Limb (tissue), 2 donors: ENCODE results near the gene SERPINA4.

Experiments
- DNase-seq, 2 donors: peaks; one replicate each; pipeline ENCODE4 v3.0.0-alpha.2; 2016; ENCODE audit errors: extremely low spot score in 2 of 2

Gene SERPINA4, protein sequence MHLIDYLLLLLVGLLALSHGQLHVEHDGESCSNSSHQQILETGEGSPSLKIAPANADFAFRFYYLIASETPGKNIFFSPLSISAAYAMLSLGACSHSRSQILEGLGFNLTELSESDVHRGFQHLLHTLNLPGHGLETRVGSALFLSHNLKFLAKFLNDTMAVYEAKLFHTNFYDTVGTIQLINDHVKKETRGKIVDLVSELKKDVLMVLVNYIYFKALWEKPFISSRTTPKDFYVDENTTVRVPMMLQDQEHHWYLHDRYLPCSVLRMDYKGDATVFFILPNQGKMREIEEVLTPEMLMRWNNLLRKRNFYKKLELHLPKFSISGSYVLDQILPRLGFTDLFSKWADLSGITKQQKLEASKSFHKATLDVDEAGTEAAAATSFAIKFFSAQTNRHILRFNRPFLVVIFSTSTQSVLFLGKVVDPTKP

DNA sequence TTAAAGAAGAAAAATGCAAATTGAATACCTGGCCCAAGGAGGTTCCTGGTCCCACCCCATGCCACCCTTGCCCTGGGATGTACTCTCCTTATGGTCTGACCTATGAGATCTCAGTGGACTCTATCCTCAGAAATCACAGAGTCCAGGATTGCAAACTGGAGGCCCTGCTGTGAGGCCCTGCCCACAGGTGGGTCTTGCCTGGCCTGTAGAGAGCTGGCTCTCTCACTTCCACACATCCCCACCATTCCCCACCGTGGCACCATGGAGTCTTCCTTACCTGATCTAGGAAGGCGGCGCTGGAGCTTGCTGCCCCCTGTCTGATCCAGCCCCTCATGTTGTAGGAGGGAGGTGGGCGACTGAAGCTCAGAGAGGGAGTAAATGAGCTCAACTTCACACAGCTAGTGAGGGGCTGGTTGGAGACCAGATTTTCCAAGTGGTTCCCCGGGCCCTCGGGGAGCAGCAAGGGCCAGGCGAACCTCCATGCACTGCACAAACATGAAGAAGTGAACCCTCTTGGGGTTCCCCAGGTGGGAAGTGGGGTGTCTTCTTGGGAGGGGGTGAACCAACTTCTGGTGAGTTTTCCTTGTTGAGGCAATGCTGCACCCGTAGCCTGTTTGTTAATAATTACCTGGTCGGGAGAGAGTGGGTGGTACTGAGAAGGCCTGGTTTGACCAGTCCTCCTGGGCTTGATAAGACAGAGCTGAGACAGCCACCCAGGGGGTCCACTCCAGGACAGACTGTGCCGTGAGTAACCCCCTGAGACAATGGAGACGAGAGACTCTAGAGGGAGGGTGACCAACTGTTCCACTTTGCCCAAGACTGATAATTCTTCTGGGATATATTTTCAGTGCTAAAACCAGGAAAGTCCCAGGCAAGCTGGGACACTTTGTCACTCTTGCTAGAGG is at the start of gene SERPINA4:
Gene SERPINA4, plus strand, starts transcription at position 692 of the 905 bp plus-strand sequence. CDS start 2,041 bp downstream, outside the sequence.
- no peak for DNase-seq

DNA sequence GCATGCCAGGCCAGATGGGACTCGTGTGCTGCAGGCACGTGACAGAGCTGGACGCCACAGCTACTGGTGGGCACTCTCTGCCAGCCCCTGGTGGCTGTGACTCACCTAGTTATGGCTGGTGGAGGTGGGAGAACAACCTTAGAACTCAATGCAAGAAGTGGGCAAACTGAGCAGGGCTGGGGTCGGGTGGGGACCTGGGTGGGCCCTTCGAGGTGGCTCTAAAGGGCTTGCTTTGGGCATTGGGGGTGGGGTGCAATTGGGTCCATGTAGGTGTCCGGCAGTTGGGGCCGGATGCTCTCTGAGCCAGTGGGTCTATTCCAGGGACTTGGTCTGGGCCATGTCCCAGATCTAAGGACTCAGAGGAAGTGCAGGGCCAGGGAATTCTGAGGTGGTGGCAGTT is 46.9 kb upstream of the SERPINA4 start:
- DNase-seq: no peak

DNA sequence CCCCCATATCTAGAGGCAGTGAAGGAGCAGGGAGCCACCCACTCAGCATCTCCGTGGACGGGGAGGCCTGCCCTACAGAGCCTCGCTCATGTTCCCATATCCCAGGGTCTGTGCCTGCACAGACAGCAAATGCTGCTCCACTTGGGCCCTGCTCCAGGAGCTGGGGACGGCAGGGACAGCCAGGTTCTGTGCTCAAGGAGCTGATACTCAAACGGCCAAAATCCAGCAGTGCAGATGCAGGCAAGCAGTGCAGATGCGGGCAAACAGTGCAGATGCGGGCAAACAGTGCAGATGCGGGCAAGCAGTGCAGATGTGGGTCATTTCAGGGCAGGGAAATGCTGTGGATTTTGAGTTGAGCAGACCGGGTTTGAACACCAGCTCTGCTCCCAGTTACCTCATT is 45.8 kb upstream of the SERPINA4 start:
- no peak for DNase-seq

DNA sequence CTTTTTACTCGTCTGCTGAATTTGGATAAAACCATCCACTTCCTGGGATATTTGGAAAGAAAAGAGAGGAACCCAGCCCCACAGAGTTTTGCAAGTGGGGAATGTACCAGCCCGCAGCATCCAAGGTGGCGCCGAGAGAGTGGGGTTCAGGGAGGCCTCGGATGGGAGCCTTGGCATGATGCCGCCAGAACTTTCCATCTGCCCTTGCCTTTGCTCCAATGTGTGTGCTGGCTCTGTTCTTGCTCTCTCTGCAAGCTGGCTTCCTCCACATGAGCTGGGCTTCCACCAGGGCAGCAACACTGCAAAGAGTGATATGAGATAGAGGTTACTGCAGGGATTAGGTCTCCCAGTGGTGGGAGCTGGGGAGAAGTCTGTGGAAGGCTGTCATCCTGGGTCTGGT is 45.4 kb upstream of the SERPINA4 start:
- no peak for DNase-seq

DNA sequence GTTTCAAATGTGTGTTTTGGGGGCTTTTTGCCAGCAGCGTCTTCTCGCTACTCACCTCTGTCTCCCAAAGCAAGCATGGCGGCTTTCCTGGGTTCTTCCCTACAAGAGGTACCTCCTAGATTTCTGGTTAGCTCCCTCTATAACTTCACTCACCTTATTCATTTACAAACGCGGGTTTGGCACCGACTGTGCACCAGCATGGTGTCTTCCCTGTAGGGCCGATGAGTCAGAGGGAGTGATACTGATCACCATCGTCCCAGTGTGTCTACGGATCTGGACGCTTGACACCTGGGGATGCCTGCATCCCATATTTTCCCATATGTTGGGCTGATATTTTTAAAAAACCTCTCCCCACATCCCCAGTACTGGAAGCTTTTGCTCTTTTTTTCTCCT is 44.0 kb upstream of the SERPINA4 start:
- no peak for DNase-seq

DNA sequence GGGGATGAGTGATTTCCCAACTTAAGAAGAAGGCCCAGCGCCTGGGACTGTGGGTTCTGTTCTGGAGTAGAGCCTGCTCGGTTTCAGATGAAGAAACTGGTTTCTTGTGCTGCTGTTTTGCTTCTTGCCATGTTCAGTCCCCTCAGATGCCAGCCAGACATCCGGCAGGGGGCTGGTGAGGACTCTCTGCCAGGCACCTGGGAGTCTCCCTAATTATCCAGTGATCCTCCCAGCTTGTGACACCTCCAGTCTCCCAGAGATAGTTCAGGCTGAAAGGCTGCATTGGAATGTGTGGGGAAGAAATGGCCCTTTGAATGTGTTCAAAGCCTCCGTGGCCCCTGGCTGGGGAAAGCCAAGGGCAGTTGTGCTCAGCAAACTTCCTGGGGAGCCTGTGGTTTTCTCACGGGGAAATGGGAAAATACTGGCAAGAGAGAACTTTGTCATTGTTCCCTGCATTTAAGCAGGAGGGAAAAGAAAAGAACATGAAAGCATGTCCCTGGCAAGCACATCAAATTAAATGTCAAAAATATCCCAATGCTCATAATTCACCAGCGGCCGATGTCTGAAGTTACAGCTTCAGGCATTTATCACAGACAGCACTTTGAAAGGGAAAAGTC is 43.5 kb upstream of the SERPINA4 start:
- no peak for DNase-seq

- no peak for DNase-seq
Measured at GRCh38 chr14:94521375-94522114, 39.7 kb upstream of the SERPINA4 start.

DNA sequence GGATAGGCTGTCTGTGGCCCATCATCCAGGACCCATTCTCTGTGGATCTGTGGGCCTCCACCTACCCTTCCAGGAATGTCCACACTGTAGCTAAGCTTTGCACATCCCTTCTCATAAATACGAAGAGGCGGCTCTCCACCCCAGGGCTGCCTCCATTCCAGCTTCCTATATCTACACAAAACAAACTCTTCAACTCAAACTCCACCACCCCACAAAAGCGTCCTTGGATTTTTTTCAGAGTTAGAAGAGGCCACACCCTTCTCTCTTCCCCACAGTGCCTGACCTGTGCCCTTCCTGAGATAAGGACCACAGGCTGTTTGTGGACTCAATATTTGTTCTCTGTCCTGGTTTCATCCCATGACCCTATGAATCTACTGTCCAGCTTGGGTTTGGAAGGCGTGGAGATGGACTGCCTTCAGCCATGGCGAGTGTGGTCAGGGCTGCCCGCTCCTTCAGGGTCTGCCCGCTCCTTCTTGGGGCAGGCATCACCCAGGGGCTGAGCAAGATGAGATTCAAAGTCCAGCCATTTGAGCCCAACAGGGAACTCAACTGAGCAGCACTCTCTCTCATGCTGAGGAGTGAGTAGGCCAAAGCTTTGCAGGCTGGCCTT is 39.0 kb upstream of the SERPINA4 start:
- no peak for DNase-seq

DNA sequence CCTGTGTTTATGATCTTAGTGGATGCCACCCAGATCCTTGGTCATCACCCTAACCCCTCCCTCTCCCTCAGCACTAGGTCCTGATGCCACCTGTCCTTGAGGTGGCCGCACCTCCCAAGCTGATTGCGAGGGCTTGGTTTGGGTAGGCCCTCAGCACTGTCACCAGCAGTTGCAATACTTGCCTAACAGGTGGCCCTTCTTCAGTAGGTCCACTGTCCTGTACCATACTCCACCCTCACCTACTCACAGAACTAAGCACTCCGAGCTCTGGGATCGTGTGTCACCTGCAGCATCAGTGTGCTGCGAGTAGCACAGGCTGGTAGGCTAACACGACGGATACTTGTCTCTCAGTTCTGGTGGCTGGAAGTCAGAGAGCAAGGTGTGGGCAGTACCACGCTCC is 38.0 kb upstream of the SERPINA4 start:
- no peak for DNase-seq

DNA sequence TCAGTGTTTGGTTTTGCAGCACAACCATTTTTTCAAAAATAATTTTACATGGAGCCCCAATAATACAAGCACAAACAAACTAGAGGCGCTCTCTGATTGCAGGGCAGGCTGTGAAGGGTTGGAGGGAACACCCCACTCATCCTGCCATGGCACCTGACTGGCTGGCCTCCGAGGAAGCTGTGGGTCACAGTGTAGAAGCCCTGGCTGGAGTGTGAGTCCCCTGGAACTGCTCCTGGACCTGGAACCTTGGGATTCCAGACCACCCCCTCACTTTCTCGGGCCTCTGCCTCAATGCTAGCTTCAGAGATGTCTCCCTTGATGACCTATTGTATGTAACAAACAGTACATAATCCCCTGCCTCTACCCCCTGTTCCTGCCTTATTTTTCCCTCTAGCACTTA is 37.1 kb upstream of the SERPINA4 start:
- no peak for DNase-seq

DNA sequence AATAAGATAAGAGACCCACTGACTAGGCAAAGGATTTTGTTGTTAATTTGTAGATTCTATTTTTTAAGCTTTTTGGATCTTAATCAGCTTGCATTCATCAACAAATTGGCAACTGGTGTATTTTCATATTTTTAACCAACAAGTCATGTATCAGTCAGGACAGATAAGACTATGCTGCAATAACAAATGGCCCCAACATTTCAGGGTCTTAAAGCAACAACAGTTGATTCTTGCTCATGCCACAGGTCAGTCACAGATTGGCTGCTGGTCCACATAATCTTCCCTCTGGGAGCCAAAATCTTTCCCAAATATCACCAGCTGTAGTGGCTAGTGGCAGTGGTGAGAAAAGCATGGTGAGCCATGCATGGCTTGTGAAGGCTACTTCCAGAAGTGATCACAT is 30.1 kb upstream of the SERPINA4 start:
- DNase-seq: no peak

DNA sequence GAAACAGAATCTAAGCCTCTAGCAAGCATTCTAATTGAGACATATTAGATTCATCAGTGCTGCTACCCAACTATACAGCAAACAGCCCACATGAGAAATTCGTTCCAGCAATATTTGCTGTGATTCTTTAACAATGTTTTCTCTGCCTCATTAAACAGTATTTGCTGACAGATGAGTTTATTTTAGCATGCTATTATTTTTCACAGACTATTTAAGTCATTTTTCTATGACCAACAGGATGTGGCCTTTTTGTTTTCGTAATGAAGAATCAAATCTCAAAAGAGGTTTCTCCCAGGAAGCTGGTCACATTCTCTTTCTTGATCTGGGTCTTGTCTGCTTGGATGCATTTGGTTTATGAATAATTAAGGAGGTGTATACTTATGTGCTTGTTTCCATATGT is 28.8 kb upstream of the SERPINA4 start:
- no peak for DNase-seq

DNA sequence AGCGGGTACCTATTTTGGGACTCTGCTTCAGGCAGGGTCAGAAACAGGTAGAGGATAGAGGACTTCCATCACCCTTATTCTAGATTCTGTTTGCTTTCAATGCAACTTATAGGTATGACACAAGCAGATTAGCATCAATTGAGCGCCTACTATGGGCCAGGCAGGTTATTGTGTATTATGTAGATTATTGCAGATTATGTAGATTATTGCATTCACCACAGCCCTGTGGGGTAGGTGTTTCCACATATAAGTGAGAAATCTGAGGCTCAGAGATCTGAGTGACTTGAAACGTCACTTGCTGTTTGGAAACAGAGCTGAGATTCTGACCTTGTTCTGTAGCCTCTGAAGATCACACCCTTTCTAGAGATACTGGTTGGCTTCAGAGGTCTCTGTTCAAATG is 25.7 kb upstream of the SERPINA4 start:
- no peak for DNase-seq

DNA sequence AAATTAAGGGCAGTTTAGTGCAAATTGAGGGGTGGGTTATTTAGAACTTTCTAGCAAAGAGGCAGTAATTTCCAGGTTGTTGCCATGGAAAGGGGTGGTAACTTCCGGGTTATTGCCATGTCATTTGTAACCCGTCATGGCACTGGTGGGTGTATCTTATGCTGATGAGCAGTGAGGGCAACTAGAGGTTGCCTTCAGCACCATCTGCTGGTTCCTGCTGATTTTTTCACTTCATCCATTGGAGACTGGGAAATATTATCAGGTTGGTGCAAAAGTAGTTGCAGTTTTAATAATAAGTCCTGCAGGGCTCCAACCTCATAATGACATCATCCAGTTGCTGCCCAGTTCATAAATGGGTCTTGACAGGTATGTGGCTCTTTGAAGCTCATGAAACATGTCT is 24.4 kb upstream of the SERPINA4 start:
- DNase-seq: no peak

DNA sequence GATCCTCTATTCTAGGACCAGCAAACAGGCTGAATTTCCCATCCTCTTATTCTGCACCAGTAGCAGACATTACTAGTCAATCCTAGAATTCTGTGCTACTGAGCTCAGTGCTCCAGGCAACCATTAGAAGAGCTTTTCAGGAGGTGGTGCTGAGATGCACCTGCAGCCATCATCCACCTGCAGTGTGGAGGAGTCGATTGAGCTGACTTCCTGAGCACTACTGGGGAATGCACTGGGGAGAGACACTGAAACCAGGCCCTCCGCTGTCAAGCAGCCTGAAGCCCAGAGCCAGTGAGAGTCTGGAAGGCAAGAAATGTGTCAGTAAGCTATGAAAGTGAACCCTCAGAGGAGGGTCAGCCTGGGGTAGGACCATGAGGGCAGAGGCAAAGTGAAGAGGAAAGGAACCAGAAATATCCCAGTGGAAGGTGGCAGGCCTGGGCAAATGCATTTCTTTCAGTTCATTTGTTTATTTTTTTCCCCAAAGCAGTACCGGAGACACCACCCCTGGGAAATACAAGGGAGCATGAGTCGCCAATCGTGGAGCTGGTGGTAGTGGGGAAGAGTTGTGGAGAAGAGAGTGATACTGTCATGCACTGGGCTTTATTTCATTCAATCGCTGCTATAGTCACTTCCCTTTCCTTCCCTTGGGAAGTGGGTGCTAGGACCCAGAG is 23.0 kb upstream of the SERPINA4 start:
- no peak for DNase-seq

DNA sequence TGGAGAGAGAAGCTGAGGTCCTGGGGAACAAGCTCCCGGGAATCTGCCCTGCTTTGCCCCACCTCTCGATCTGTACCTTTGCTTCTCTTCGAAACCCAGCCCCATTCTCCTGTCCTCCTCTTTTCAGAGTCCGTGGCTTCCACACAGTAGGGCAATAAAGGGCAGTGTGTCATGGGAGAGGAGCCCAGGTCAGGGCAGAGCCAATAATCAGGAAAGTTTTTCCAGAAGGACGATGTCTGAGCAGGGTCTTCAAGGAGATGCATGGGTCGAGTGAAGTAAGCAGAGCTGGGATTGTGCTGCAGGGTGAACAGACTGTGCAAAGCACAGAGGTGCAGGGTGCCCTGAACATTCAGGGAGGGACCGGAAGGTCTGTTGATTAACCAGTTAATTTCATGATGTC is 22.1 kb upstream of the SERPINA4 start:
- DNase-seq: no peak

- DNase-seq: no peak
Measured at GRCh38 chr14:94540031-94540794, 21.0 kb upstream of the SERPINA4 start.

DNA sequence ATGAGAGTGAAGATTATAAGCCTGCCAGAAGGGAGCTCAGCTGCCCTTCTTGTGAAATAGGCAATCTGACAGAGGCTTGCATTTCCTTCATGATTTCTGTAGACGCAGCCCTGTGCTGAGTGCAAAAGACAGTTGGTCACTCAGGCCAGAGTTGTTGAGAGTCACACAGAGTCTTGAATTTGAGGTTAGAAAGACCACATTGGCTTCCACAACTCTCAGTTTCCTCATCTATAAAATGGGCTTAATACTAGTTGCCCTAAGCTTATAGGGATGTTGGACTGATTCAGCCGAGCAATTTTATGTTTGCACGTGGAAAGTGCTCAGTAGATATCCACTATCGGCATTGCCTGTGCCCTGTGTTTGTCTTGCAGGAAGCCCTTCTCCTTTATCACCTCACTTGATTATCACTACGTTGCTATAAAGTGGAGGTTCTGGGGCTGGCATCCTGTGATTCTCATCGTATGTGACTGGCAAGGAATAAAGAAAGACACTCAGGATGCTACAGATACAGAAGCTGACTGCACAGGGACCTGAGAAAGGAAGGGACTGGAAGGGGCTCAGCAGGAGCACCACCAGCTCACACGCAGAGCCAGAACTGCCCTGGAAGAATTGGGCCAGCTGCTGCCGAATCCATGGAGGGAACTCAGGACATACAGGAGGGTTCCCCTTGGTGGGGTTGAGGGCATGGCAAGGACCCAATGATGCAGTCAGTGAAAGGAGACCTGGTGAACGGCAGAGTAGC is 19.8 kb upstream of the SERPINA4 start:
- DNase-seq: no peak
